NCI-H524 treated with DMSO at 0.1 percent for 48 hours (cell line): Measurements from ENCODE around the gene MYOCD.

Source experiments
- DNase-seq: peaks from one replicate; lab custom pipeline; 2025; lab: John Stamatoyannopoulos, UW

Gene MYOCD

GRCh38 chr17:12765548-12765947 is 99.9 kb downstream of the MYOCD start:
- DNase-seq, result no peak

GRCh38 chr17:12768255-12768654 is 102.6 kb downstream of the MYOCD start:
- peak; percentile 36 for DNase-seq

DNA sequence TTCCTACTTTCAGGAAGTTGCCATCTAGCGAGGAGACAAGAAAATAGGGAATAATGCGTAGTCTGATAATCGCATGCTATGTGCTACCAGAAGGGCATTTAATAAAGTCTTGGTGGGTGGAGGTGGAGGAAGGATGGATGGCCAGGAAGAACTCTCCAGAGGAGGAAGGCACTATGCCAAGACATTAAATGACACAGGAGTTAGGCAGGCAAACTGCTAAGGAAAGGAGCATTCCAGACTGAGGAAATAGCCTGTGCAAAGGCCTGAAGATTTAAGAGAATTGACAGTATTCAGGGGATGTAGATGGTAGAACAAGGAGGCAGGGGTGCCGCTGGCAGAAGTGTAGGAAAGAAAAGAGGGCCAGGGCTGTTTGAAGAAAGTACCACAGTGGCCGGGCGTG is 104.3 kb downstream of the MYOCD start:
- no peak for DNase-seq

DNA sequence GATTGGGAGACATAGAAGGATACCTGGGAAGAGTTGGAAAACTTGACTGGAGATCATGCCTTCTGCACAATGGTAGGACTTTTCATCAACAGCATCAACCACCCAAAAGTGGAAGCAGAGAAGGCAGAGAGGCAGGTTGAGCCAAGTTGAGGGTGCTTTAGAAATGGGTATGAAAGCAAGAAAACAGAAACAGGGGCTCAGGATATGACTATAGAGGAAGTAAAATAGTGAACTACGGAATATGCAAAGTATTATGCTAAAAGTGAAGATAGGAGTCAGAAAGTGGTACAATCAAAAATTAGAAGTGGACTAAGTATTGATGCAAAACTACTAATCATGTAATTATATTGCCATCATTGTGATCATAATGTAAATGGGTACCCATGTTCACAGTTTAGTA is 107.5 kb downstream of the MYOCD start:
- DNase-seq, result no peak

DNA sequence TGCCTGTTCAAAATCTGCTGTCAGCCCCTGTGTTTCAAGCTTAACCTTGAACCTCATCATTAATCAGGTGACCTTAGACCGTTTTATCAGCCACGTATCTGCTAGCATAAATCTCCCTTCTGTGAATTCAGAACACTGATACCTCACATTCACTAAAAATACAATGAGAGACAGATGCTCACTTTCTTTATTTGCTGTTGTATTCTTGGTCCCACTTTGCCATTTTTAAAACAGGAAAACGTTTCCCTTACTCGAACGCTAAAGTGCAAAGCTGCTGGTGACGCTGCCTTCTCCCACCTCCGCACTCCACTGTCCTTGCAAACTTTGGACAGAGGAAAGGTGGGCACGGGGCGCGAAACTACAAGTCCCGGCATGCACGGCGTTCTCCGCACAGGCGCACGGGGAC is 123.4 kb downstream of the MYOCD start:
- DNase-seq, result no peak

DNA sequence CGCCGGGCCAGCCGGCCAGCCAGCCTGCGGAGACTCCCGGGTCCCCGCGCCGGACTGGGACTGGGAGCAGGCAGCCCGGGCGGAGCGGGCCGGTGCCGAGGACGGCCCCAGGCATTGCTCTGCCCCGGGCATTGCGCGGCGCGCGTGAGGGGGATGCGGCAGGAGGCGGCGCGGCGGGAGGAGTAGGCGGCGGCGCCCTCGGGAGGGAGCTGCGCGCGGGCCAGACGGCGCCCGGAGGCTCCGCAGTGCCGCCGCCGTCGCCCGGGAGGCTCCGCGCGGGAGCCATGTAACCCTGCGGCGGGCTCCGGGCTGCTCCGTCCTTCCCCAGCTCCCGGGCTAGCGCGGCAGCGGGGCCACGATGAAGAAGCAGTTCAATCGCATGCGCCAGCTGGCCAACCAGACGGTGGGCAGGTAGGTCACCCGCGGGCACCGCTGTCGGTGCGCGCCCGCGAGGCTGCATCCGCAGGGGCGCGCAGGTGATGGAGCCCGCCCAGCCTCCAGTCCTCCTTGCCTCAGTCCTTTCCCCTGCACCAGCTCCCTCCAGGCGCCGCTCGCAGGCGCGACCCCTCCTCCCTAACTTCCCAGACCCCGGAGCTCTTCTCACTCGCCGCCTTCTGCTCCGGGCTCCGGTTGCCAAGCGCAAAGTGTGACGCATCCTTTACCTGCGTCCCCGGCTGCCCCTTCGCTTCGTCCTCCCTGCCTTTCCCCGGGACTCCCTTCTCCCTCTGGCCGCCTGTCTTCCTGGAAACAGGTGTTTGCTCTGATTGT is 124.0 kb downstream of the MYOCD start, which contains the start of gene ARHGAP44:
Gene ARHGAP44, plus strand, starts transcription at position 18 of the 768 bp plus-strand sequence. Its CDS starts 341 bp downstream, at position 359.
- no peak for DNase-seq

DNA sequence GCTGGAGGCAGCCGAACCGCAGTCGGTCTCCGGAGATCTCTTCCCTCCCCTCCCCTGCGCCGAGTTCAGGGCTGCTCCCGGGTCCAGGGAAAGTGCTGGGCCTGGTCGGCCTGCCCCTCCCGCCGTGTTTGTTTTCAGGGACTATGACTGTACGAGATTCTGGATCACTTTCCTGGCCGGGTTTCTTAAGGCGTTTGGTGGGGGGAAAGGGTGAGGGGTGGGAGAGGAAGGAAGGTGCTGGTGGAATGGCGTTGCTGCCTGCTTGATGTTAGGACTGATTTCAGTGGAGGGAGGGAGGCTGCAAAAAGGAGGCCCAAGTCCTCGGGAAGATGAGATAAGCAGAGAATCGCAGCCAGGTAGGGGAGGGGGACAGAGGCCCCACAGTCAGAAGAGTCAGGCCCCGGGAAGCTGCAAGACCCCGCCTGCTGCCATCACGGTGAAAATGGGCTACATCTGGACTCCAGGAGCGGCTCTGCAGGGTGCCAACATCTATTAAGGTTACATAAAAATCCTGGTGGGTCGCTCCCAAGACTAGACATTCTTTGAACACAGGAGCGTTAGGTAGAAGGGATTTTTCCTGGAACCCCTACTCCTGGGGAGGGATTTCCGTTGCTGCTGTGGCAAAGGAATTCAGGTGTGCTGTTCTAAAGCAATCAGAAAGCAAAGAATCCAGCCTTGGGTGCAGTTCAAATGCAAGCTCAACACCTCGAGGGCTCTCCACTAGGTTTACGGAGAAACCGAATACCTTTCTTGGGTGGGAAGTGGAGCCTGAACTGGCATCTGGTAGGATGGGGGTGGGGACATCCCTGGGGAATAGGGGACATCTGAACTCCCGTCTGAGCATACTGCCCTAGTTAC is 124.8 kb downstream of the MYOCD start:
- peak; percentile 94 for DNase-seq

- DNase-seq, result no peak
Observed at GRCh38 chr17:12794919-12795532, 129.3 kb downstream of the MYOCD start.

DNA sequence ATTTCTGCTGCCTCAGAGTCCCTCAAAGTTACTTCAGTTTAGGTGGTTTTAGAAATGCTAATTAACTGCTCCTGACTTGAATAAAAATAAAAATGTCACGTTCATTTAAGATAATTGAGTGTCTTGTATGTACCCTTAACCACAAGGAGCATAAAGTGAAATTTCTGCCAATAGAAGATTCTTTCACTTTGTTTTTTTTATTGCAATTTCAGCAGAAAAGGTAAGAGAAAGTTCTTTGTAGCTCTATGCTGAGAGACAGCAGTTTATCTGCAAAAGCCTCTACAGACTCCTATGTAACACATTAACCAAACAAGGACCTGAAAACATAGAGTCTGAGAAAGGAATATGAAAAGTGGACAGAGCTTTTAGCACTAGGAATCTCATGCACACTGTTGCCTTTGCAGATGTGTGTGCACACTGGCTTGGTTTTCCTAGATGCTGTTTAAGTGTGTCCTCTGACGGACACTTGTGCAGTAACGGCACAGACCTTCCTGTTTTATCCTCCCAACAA is 135.2 kb downstream of the MYOCD start:
- DNase-seq, result no peak

- no peak for DNase-seq
Observed at GRCh38 chr17:12806630-12807029, 140.9 kb downstream of the MYOCD start.

DNA sequence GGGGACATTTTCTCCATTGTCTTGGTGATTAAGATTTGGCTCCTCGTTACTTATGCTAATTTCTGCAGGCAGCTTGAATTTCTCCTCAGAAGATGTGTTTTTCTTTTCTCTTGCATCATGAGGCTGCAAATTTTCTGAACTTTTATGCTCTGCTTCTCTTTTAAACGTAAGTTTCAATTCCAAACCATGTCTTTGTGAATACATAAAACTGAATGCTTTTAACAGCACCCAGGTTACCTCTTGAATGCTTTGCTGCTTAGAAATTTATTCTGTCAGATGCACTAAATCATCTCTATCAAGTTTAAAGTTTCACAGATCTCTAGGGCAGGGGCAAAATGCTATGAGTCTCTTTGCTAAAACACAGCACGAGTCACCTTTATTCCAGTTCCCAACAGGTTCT is 143.0 kb downstream of the MYOCD start:
- DNase-seq, result no peak

- DNase-seq, result no peak
Observed at GRCh38 chr17:12812877-12813276, 147.2 kb downstream of the MYOCD start.

- no peak for DNase-seq
Observed at GRCh38 chr17:12813664-12814063, 148.0 kb downstream of the MYOCD start.

DNA sequence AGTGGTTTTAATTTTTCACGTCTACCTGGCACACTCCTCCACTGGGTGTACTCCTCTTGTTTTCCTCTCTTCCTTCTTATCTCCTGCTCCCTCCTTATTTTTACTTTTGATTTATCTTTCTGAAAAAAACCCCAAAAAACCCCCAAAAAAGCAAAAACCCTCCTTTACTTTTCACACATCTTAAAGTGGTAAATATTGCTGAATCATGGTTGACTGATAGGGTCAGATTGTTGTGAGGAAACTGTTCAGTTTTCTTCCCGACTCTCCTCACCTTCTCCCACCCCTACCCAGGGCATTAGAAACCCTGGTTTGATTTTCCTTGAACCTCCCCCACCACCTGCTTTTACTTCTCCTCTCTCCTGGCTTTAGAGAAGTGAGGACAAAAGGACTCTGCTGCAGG is 149.0 kb downstream of the MYOCD start:
- DNase-seq, result no peak

DNA sequence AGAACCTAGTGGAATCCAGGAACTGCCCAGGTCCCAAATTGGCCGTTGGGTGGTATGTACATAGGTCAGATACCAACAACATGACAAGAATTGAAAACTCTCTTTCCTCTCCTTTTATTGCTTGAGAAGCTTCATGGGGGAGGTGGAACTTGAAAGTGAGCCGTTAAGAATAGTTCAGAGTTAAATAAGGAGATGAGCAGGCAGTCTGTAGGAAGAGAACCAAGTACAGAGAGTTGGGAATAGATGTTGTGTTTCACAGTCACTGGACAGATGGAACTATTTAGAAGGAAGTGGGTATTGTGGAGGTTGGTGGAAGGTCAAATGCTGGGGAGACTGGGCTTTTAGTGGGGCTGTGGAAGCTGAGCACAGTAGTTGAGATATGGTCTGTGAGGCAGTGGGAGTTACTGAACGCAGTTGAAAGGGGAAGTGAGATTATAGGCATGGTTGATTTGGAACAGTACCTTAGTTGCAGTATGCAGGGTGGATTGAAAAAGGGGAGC is 150.0 kb downstream of the MYOCD start:
- DNase-seq, result no peak
